ENCODE results near the gene NUDT22.

The NUDT22 gene

GRCh38 chr11:64226507-64227051, 505 bp downstream of the NUDT22 start:
- no peak for DNase-seq (ENCODE audit: low read depth in 1 of 2, low spot score in 1 of 2)

- no peak for DNase-seq (ENCODE audit: low read depth in 1 of 2, low spot score in 1 of 2)
Measured at GRCh38 chr11:64227405-64227956, 1.4 kb downstream of the NUDT22 start.

GRCh38 chr11:64229090-64229743, 3.1 kb downstream of the NUDT22 start:
- DNase-seq (ENCODE audit: low read depth in 1 of 2, low spot score in 1 of 2), result no peak

GRCh38 chr11:64229744-64230170, 3.7 kb downstream of the NUDT22 start:
- DNase-seq (ENCODE audit: low read depth in 1 of 2, low spot score in 1 of 2), result no peak

- DNase-seq (ENCODE audit: low read depth in 1 of 2, low spot score in 1 of 2), result peak; percentile 72 to 76
Measured at GRCh38 chr11:64230171-64230984, 4.3 kb downstream of the NUDT22 start, which contains the start of gene DNAJC4. TSS of gene DNAJC4 (plus strand) at chr11:64230548. CDS start at chr11:64230855, 307 bp downstream.

GRCh38 chr11:64230985-64231365, 4.9 kb downstream of the NUDT22 start:
- DNase-seq (ENCODE audit: low read depth in 1 of 2, low spot score in 1 of 2), result no peak

- DNase-seq (ENCODE audit: low read depth in 1 of 2, low spot score in 1 of 2), result no peak
Measured at GRCh38 chr11:64231546-64231945, 5.5 kb downstream of the NUDT22 start.

- DNase-seq (ENCODE audit: low read depth in 1 of 2, low spot score in 1 of 2), result no peak
Measured at GRCh38 chr11:64232182-64232966, 6.3 kb downstream of the NUDT22 start.

- no peak for DNase-seq (ENCODE audit: low read depth in 1 of 2, low spot score in 1 of 2)
Measured at GRCh38 chr11:64232967-64233315, 6.9 kb downstream of the NUDT22 start.

GRCh38 chr11:64233913-64234586, 8.0 kb downstream of the NUDT22 start, which contains the start of gene VEGFB:
TSS of gene VEGFB (plus strand) at chr11:64234584. CDS start at chr11:64234834, 250 bp downstream.
- peak; percentile 55 to 62 for DNase-seq (ENCODE audit: low read depth in 1 of 2, low spot score in 1 of 2)

GRCh38 chr11:64234647-64235379, 8.7 kb downstream of the NUDT22 start:
- no peak for DNase-seq (ENCODE audit: low read depth in 1 of 2, low spot score in 1 of 2)

GRCh38 chr11:64235437-64236161, 9.5 kb downstream of the NUDT22 start:
- DNase-seq (ENCODE audit: low read depth in 1 of 2, low spot score in 1 of 2), result no peak

GRCh38 chr11:64237484-64237951, 11.4 kb downstream of the NUDT22 start:
- no peak for DNase-seq (ENCODE audit: low read depth in 1 of 2, low spot score in 1 of 2)

GRCh38 chr11:64238076-64238475, 12.0 kb downstream of the NUDT22 start:
- DNase-seq (ENCODE audit: low read depth in 1 of 2, low spot score in 1 of 2), result no peak

GRCh38 chr11:64238999-64239398, 12.9 kb downstream of the NUDT22 start:
- no peak for DNase-seq (ENCODE audit: low read depth in 1 of 2, low spot score in 1 of 2)

GRCh38 chr11:64239662-64240434, 13.8 kb downstream of the NUDT22 start:
- no peak for DNase-seq (ENCODE audit: low read depth in 1 of 2, low spot score in 1 of 2)

- peak; percentile 97 to 98 for DNase-seq (ENCODE audit: low read depth in 1 of 2, low spot score in 1 of 2)
Measured at GRCh38 chr11:64240435-64241240, 14.6 kb downstream of the NUDT22 start, which contains the start of gene FKBP2. TSS of gene FKBP2 (plus strand) at chr11:64241095. CDS start at chr11:64242388, 1,293 bp downstream.

GRCh38 chr11:64241241-64241490, 15.1 kb downstream of the NUDT22 start:
- peak; percentile 100 for DNase-seq (ENCODE audit: low read depth in 1 of 2, low spot score in 1 of 2)
